Activated T-cell treated with anti-CD3 and anti-CD28 coated beads for 4 hours (primary cell): ENCODE data around the gene CLPX.
"Not testable (repeated sequence)": the region's sequence is repeated elsewhere in the genome, so short reads cannot be mapped to it uniquely, and the experiment has no call there.

ENCODE experiments used
- DNase-seq: peaks from one replicate; pipeline ENCODE4 v3.0.0-alpha.2; 2020

CLPX gene

DNA sequence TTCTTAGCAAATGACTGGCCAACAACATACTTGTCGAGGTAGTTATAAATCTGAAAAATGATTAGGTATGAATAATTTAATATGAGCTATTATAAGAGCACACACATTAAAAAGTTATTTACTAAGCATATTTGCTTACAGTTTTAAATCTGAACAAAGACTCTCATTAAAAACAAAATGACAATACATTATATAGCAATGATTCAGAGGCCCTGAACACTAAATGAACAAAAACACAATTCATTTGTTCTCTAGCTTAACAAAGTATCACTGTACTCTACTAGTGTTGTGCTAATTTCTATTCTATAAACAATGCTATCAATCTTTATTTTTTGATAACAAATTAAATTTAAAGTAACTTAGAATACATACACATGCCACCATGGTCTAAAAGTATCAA, 21.0 kb downstream of the CLPX start:
- no peak for DNase-seq

DNA sequence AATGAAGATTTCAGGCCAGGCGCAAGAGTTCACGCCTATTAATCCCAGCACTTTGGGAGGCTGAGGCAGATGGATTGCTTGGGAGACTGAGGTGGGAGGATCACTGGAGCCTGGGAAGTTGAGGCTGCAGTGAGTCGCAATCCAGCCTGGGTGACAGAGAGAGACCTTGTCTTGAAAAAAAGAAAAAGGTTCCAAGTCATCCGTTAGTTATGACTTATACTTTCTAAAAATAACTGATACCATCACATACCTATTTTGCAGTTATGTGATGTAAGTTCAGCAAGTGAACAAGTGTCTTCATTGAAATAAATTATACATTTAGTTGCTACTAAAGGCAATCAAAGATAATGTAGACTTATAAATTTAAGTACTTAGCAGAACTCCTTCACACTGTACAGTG, 22.1 kb downstream of the CLPX start:
- no peak for DNase-seq

DNA sequence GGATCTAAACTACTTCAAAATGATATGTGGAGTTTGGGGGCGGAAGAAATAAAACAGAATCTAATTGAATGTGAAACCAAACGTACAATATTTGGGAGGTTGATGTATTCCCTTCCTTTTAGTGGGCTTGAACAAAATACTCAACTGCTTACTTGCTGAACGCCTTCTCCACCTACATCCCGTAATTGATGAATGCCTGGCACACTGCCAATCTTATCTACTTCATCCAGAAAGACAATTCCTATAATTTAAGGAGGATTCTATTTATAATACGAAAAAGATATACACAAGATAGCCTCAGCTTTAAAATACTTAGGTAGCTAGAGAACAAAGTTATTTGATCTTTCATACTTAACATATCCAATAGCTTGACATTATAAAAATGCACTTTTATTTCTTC, 28.4 kb downstream of the CLPX start:
- DNase-seq = no peak

DNA sequence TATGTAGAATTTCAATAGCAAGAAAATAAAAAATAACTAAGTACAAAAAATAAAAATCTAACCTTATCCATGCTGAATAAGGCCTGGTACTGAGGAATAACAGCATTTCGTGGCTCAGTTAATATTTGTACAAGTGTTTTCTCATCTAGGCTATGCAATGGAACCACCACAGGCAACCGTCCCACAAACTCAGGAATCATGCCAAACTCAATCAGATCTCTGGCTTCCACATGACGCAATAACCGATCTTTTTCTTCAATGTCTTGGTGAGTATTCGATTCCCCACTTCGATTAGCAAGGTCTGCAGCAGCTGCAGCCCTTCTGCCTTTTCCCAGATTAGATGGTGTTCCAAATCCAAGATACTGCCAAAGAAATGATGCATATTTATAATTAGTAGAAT, 30.4 kb downstream of the CLPX start:
- DNase-seq = no peak

DNA sequence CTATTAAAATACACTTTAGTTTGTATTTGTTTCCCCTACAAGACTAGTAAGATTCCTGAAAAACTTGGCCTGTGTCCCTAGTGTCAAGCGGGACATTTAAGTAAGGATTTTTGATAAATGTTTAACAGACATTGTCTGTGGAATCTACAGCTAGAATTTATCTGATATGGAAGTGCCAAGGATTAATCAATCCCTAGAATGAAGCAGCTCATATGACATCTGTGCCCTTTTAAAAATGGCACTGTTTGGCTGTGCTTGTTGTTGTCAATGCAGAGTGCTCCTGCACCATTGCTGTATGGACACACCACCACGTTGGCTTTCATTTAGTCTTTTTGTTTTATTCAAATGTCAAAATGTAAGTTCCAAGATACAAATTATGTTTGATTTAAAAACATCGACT, 37.2 kb downstream of the CLPX start:
- DNase-seq = no peak

DNA sequence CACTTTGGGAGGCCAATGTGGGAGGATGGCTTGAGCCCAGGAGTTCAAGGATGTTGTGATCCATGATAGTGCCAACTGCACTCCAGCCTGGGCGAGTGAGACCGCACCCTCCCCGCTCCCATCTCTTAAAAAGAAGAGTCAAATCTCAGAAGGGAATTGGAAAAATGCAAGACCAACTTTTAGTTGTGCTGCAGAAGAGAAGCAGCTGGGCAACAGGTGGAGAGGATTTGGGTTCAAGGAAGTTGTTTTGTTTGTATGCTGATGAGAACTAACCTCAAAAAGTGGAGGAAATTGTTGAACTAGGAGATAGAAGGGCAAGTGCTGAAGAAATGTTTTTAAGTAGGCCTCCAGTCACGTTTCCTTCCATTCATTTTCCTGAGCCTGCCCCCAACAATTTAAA, 38.7 kb downstream of the CLPX start:
- DNase-seq = no peak

DNA sequence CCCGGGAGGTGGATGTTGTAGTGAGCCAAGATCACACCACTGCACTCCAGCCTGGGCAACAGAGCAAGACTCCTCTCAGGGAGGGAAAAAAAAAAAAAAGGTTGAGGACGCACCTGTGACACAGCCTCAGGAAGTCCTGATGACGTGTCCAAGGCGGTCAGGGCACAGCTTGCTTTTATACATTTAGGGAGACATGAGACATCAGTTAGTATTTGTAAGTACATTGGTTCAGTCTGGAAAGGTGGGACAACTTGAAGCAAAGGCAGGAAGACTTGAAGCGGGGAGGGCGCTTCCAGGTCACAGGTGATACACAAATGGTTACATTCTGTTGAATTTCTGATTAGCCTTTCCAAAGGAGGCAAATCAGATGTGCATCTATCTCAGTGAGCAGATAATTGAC, 46.5 kb downstream of the CLPX start:
- not testable (repeated sequence) for DNase-seq

DNA sequence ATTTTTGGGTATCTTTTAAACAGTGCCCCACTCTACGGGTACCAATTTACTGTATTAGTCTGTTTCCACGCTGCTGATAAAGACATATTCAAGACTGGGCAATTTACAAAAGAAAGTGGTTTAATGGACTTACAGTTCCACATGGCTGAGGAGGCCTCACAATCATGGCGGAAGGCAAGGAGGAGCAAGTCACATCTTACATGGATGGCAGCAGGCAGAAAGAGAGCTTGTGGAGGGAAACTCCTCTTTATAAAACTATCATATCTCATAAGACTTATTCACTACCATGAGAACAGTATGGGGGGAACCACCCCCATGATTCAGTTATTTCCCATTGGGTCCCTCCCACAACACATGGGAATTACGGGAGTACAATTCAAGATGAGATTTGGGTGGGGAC, 47.2 kb downstream of the CLPX start:
- DNase-seq = not testable (repeated sequence)

DNA sequence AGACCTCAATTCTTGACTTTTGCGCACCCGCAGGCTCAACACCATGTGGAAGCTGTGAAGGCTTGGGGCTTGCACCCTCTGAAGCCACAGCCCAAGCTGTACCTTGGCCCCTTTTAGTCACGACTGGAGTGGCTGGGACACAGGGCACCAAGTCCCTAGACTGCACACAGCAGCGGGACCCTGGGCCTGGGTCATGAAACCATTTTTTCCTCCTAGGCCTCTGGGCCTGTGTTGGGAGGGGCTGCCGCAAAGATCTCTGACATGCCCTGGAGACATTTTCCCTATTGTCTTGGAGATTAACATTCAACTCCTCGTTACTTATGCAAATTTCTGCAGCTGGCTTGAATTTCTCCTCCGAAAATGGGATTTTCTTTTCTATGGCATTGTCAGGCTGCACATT, 48.1 kb downstream of the CLPX start:
- not testable (repeated sequence) for DNase-seq

DNA sequence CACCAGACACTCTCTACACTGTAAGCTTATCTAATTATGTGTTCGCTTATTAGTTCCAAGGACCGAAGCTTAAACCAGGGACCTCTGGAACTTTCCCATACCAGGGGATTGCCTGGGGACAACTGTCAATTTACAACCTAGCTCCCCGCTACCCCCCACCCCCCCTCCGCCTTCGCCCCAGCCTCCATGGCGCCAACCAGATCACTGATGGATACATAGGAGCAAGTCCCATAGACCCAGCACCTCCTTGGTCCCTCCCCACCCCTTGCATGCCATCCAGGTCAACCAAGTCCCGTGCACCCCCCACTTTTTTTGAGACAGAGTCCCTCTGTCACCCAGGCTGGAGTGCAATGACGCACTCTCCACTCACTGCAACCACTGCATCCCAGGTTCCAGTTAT, 50.6 kb downstream of the CLPX start:
- no peak for DNase-seq

DNA sequence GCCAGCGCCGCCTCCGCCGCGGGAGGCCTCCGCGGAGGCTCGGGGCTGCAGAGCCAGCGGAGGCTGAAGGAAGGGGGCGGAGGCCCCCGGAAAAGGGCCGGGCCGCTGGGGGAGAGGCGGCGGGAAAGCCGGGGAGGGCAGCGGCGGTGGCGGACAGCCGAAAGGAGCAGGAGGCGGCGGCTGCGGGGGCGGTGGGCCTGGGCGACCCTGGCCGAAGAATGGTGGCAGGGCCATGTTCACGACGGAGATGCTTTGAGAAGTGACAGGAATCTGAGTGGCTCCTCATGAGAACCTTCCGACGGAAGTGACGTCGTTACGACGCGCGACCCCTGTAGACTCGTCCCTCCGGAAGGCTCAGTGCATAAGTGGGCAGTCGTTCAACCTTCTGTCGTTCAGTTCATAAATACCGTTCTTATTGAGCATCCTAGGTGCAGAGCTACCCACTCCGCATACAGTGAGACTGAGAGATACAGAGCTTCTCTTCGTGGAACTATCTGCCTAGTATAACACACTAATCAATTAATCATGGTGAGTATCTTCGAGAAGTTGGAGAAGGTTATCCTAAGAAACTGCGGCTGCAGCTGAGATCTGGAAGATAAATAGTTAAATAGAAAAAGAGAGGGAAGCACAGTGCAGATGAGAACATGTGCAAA, 51.5 kb downstream of the CLPX start, which contains the start of gene PDCD7:
PDCD7 (minus strand) TSS at position 261 of the 653 bp plus-strand sequence; CDS start at position 234, 27 bp downstream.
- peak; percentile 72 for DNase-seq

DNA sequence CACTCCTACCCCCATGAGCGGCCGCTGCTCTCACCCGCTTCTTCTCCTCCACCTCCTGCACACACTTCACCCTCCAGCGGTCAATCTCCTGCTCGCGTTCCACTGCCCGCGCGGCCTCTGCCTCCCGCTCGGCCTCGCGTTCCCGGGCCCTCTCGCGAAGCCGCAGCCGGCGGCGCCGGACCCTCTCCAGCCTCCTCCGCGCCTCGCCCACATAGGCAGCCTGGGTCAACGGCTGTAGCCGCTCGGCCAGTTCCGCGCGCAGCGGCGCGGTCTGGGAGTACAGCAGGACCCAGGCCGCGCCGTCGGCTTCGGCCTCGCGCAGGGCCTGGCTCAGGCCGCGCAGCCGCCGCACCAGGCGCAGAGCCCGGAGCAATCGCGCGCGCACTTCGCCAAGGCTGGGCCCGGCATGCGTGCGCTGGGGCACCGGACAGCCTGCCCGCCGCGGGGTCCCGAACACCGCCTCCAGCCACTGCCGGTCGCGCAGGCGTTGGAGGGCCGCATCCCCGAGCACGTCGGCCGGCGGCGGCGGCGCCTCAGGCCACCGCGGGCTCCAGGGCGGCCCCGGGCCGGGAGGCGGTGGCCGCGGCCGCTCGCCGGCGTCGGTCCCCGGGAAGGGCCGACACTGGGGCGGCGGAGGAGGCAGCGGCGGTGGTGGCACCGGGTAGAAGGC, 52.1 kb downstream of the CLPX start:
- no peak for DNase-seq

DNA sequence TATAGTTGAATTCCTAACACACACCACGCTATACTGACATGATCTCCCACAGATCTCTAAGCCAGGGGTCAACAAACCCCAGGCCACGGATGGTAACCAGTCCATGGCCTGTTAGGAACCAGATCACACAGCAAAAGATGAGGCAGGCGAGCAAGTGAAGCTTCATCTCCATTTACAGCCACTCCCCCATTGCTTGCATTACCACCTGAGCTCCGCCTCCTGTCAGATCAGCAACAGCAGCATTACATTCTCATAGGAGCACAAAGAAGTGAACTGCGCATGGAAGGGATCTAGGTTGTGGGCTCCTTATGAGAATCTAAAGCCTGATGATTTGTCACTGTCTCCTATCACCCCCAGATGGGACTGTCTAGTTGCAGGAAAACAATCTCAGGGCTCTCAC, 54.2 kb downstream of the CLPX start:
- DNase-seq = no peak

DNA sequence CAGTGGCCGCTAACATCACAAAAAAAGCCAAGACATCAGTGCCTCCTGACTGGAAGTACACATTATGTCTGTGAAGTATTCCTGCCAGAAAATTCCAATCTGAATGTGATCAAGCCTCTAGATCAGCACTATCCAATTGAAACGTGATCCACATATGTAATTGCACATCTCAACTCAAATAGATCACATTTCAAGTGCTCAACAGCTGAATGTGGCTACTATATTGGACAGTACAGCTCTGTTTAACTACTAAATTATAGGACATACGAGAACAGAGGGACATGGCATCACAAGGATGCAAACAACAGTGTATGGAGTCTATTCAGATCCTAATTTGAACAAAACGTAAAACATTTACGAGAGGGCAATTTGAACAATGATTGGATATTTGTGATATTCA, 69.6 kb downstream of the CLPX start:
- DNase-seq = no peak

DNA sequence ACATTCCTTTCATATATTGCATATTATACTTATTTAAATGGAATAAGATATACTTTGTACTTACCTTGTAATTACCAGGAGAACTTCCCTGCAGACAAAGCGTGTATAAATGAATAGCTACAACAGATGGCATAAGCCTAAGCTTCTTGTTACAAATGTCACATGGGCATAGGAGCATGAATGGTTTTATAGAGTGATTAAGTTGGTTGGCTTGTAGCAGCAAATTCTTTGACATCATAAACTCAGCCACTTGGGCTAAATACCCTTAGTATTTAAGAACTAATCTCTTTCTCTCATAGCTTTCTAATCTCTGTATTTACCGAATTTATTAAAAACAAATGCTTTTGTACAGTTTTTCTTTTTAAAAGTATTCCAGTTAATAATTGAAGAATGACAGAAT, 70.1 kb downstream of the CLPX start, which contains the start of gene UBAP1L:
UBAP1L (minus strand) TSS at position 115 of the 400 bp plus-strand sequence. CDS start 8,985 bp downstream, outside the sequence.
- DNase-seq = no peak

DNA sequence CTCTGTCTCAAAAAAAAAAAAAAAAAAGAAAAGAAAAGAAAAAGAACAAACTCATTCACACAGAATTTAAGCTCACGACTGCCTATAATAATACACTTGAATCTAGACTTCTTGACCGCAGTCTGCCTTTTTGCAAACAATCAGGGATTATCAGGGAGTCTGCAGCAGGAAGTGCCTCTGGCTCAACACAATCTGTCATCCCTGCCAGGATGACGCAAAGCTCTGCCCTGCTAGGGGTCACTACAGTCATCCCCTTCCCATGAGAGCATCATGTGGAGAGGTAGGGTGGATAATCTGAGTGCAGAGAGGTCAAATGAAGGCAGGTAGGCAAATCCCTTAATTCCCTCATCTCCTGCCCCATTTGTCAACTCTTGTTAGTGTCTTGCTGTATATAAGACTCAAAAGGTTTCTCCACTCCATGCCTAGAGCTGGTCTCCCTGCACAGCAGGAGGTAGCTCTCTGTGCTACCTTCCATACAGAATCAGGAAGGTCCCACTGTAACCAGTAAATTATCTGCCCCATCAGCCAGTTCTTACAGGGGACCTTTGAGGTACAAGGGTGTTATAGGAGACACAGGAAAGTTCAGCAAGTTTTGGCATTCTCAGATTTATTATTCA, 74.4 kb downstream of the CLPX start:
- DNase-seq = no peak

DNA sequence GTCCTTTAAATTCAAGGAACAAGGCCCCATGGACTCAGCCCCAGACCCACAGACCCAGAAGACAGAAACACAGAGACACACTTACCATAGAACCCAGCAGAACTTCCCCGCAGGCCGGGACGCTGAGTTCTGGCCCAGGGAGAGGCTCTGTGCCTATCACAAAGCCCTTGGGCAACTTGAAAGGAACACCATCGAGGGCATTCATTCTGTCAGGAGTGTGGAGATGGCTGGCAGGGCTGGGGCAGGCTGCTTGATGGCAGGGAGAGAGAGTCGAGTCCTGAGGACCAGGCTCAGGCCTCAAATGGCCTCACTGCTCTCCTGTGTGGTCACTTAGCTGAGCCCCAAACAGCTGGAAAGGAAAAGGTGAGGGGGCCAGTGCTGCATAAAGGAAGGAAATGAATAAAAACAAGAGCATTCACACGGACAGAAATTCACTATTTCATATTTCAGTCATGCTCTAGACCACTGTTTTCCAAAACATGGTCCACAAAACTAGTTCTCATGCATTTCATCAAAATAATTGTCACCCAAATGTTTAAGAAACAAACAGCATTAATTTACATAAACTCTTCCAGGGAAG, 79.0 kb downstream of the CLPX start:
- no peak for DNase-seq

DNA sequence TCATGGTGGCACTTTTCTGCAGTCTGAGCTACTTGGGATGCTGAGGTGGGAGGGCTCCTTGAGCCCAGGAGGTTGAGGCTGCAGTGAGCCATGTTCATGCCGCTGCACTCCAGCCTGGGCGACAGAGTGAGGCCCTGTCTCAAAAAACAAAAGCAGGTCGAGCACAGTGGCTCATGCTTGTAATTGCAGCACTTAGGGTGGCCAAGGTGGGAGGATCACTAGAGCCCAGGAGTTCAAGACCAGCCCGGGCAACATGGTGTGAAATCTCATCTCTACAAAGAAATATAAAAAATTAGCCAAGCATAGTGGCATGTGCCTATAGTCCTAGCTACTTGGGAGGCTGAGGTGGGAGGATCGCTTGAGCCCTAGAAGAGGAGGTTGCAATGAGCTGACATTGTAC, 80.1 kb downstream of the CLPX start:
- DNase-seq = no peak

DNA sequence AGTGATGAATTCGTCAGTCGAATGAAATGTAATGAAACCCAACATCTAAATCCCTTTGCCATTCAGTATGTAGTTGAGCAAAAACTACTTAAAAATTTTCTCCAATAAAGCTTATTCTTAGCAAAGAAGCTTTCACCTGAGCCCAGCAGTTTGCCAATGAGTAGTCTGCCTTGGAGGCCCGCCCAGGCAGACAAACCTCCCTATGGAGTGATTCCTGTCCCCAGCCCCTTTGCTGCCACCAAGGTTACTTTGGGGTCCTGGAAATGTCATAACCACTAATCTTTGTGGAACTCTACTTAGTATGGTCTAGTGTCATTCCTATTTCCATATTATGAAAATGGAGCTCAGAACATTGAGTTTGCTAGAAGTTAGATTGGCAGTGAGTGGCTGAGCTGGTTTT, 82.2 kb downstream of the CLPX start:
- no peak for DNase-seq

DNA sequence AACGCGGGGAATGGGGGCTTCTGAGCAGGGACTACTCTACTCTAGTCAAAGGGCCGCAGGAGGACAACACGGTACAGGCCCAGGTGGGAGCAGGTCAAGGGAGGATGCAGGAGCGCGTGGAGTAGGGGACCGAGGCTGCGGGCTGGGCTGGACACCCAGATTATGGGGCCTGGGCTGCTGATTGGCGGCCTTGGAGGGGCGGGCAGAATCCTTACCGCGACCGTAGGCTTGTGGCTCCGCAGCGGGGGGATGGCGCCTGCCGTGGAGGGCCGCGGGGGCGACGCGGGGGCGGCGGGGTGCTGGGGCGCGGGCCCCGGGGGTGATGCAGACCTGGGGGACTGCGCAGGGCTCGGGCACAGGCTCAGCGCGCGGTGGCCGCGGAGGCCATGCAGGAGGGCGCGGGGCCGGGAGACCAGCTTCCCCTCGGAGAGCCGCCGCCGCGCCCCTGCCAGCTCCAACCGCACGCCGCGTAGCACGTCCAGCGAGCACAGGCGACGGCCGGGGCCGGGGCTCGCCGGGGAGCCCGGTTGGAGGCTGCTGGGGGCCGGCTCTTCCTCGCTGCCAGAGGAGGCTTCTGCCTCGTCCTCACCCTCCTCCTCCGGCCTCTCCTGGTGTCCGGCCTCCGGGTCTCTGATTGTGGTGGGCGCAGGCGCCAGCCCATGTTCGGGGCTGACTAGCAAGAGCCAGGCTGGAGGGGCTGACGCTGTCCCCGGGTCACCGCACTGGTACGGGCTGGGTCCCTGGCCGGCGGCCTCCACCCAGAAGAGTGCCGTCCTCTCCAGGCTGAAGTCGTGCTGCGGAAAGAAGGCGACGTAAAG, 83.0 kb downstream of the CLPX start:
- DNase-seq = no peak

DNA sequence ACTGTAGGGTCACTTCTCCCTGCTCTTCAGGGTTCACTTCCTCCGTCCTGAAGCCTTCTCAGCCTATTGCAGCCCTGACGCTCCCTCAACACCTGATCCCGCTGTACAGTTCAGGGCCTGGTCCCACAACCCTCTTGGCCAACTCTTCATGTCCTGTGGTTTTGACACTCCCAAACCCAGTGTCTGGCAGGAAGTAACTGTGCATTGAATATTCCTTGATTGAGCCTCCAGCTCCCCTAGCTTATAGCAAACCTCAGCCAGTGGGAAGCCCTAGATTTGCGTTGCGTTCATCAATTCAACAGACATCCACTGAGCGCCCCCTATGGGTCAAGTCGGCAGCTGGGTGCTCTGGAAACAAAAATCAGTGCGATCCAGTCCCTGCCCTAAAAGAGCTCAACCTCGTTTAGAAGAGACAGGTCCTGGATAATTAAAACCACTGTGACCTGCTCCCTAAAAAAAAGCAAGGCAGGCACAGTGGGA, 83.7 kb downstream of the CLPX start:
- DNase-seq = peak; percentile 21

DNA sequence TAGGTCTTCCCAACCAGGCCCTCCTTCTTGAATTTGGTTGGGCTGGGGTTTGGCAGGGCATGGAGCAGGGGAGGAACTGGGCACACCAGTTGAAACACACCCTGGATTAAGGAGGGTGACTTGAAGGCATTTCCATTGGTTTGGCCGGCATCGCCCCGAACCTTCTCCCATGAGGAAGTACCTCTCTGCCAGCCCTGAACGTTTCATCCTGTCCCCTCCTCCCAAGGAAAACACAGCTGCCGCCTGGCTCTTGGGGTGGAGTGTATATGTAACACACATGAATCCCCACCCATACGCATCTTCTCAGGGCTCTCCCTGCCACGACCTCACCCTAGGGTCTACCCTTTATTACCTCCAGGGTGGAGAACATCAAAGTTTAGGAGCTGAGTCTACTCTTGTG, 84.7 kb downstream of the CLPX start:
- DNase-seq = no peak

DNA sequence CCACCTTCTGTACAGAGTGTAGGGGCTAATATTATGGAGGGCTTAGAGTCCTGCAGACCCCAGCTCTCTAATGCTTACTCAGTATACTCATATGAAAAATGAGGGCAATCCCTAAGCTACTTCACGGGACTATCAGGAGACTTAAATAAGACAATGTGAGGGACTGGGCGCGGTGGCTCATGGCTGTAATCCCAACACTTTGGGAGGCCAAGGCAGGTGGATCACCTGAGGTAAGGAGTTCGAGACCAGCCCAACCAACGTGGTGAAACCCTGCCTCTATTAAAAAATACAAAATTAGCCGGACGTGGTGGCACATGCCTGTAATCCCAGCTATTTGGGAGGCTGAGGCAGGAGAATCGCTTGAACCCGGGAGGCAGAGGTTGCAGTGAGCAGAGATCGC, 85.3 kb downstream of the CLPX start:
- DNase-seq = not testable (repeated sequence)
